Testis (tissue), 3 donors: ENCODE results near the gene SERPINB11. TPM values are rescaled to one million over a fixed set of nuclear protein-coding genes. Genes with fewer than 3 reads are reported as not detected.

Source experiments
- DNase-seq: peaks from one replicate; pipeline ENCODE4 v3.0.0-alpha.2; 2019
- H3K27ac ChIP-seq, 2 donors: fragments of 200-600 bp; sonication (generic); one replicate each; pipeline ENCODE4 v1.5.1; 2019
- H3K27me3 ChIP-seq: fragments of 200-600 bp; sonication (generic); one replicate; pipeline ENCODE4 v1.5.1; 2019
- H3K36me3 ChIP-seq: fragments of 200-600 bp; sonication (generic); one replicate; pipeline ENCODE4 v1.5.1; 2017; ENCODE audit warnings: low read depth; ENCODE audit errors: missing control alignments
- H3K4me1 ChIP-seq: fragments of 200-600 bp; sonication (generic); one replicate; pipeline ENCODE4 v1.5.1; 2019
- H3K4me3 ChIP-seq, 2 donors: fragments of 200-600 bp; sonication (generic); one replicate each; pipeline ENCODE4 v1.5.1; 2017 to 2019
- H3K9me3 ChIP-seq: fragments of 200-600 bp; sonication (generic); one replicate; pipeline ENCODE4 v1.5.1; 2017
- CTCF ChIP-seq, 3 experiments: fragments of 450-650 bp in 2 of 3; fragments of 200-600 bp in 1 of 3; sonication (generic) in 1 of 3; IDR thresholded peaks; one replicate each; pipeline ENCODE4 v1.5.1; 2016 to 2019; ENCODE audit warnings: antibody characterized with exemption in 3 of 3, mild to moderate bottlenecking in 2 of 3, moderate library complexity in 1 of 3
- POLR2A ChIP-seq: fragments of 450-650 bp; IDR thresholded peaks from one replicate; pipeline ENCODE4 v1.6.1; 2017; ENCODE audit warnings: antibody characterized with exemption, mild to moderate bottlenecking, moderate library complexity
- WGBS, 2 donors: methylation state at CpG; one replicate each; pipeline ENCODE4 v1.1.5; 2018; 5-methylcytosine and 5-hydroxymethylcytosine counted together
- intact Hi-C: fragments of 100-400 bp; cut with DNase I; formaldehyde crosslinking; loops from one replicate; pipeline ENCODE4 v1.15.1; 2023; ENCODE audit warnings: low total_unique reads
- polyA plus RNA-seq: library from polyadenylated mRNA; stranded (reverse); fragments of 350-450 nt; fragmentation: Illumina TruSeq; extraction: RNeasy Lipid Tissue Mini Kit (QIAGEN cat#74804); gene quantifications from one replicate; pipeline ENCODE4 v1.2.3, GENCODE V29; 2014; ENCODE audit warnings: low read depth, low replicate concordance; ENCODE audit not compliant: insufficient read depth
- total RNA-seq, 2 donors: library from RNA; depleted of rRNA; stranded (reverse); fragments of >200 nt; gene quantifications; one replicate each; pipeline ENCODE4 v1.2.3, GENCODE V29; 2016

Gene SERPINB11
- total and polyA plus RNA-seq, 3 donors from 2014 or later = 0.34 to 2.0 (median 0.50) TPM

DNA sequence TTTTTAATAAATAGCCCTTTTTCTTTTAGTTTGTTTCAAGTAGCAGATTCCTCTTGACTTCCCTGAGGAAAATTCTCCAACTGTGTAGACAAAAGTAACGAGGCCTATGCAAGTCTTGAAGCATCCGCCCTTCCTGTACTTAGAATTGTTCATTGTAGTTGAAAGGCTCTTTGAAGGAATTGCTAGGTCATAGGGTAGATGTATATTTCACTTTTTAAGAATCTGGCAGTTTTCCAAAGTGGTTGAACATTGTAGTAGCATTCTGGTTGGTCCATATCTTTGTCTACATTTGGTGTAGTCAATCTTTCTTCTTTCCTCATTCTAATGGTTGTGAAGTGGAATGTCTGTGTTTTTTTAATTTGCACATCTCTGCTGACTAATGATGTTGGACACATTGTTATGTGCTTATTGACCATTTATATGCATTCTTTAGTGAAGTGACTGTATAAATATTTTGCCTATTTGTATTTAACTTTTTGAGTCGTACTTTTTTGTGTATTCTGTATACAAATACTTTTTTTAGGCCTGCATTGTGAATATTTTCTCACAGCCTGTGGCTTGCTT, 5.6 kb upstream of the SERPINB11 start:
- no peaks in the 10 kb centered on the region for H3K27me3 ChIP-seq
- no peak overlapping the region for H3K4me3 ChIP-seq
- no peaks in the 10 kb centered on the region for H3K36me3 ChIP-seq
- H3K4me1 ChIP-seq = no peaks in the 10 kb centered on the region
- 73 to 81% methylated on average over 3 of the region's 3 CpGs for WGBS, 2 donors
- H3K9me3 ChIP-seq = no peaks in the 10 kb centered on the region
- intact Hi-C loops = no loop called here
- no peak for DNase-seq
- no peak overlapping the region for H3K27ac ChIP-seq
- TF ChIP-seq CTCF (IDR thresholded peaks at IDR 0.05) (no peak), POLR2A (no peak)

DNA sequence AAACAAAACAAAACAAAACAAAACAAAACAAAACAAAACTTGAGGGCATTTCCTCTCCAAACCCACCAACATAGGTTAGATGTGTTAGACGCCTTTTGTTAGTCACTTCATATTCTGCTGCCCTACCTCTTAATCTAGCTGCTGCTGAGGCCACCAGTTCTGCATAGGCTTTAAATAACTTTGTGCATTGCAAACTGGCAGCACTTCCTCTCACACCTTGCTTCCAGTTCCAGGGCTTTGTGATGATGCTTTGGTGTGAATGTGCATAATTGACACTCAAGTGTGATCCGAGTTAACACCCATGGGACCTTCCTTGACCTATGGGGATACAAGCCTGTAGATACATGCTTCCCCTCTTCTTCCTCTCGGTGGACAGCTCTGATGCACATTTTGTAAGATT, 2.3 kb upstream of the SERPINB11 start:
- intact Hi-C loops = no loop called here

GRCh38 chr18:63701952-63702351, 808 bp upstream of the SERPINB11 start:
- H3K9me3 ChIP-seq = no peaks in the 10 kb centered on the region
- no peak for TF ChIP-seq POLR2A
- TF ChIP-seq CTCF (IDR thresholded peaks at IDR 0.05) = no peak
- H3K27ac ChIP-seq = no peak overlapping the region
- DNase-seq = no peak
- intact Hi-C loops = no loop called here
- H3K36me3 ChIP-seq = no peaks in the 10 kb centered on the region
- H3K4me1 ChIP-seq = no peaks in the 10 kb centered on the region
- 88 to 93% methylated on average over 5 of the region's 5 CpGs for WGBS, 2 donors
- H3K4me3 ChIP-seq = no peak overlapping the region
- H3K27me3 ChIP-seq = no peaks in the 10 kb centered on the region

More for the DNA sequence above, 2.3 kb upstream of the SERPINB11 start:
- DNase-seq = no peak
- no peak overlapping the region for H3K4me3 ChIP-seq
- no peaks in the 10 kb centered on the region for H3K4me1 ChIP-seq
- no peaks in the 10 kb centered on the region for H3K27me3 ChIP-seq
- WGBS, 2 donors = 62 to 71% methylated on average over 3 of the region's 3 CpGs
- no peak overlapping the region for H3K27ac ChIP-seq
- no peaks in the 10 kb centered on the region for H3K36me3 ChIP-seq
- no peaks in the 10 kb centered on the region for H3K9me3 ChIP-seq
- TF ChIP-seq CTCF (IDR thresholded peaks at IDR 0.05) (no peak), POLR2A (no peak)

GRCh38 chr18:63705401-63705800, 2.6 kb downstream of the SERPINB11 start:
- Histone ChIP-seq H3K27ac (no peak overlapping the region), H3K36me3 (no peaks in the 10 kb centered on the region), H3K27me3 (no peaks in the 10 kb centered on the region), H3K4me1 (no peaks in the 10 kb centered on the region), H3K4me3 (no peak overlapping the region), H3K9me3 (no peaks in the 10 kb centered on the region)
- intact Hi-C loops = no loop called here
- DNase-seq = no peak
- 53 to 59% methylated on average over 2 of the region's 2 CpGs for WGBS, 2 donors
- TF ChIP-seq POLR2A (no peak), CTCF (IDR thresholded peaks at IDR 0.05) (no peak)

DNA sequence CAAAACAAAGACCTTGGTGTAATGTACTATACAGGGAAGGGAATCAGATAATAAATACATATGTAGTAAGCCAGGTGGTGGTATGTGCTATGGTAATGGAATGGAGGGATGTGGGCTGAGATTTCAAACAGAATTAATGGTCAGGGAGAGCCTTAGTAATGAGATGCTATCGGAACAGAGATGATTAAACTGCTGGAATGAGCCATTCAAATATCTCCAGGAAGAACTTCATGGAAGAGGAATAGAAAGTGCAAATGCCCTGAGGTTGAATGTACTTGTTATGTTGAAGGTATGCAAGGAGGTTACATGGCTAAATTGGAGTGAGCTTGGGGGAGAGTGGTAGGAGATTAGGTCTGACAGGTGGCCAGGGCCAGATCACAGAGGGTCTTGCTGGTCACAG, 5.1 kb downstream of the SERPINB11 start:
- no peaks in the 10 kb centered on the region for H3K9me3 ChIP-seq
- H3K27ac ChIP-seq = no peak overlapping the region
- no peak overlapping the region for H3K4me3 ChIP-seq
- no peaks in the 10 kb centered on the region for H3K27me3 ChIP-seq
- H3K4me1 ChIP-seq = no peaks in the 10 kb centered on the region
- WGBS, 2 donors = 88 to 89% methylated on average over 1 of the region's 1 CpG
- intact Hi-C loops = no loop called here
- H3K36me3 ChIP-seq = no peaks in the 10 kb centered on the region
- no peak for TF ChIP-seq CTCF (IDR thresholded peaks at IDR 0.05)
- TF ChIP-seq POLR2A = no peak
- DNase-seq = no peak
